Daoy (cell line): ENCODE measurements around the gene TRERF1. TPM values are rescaled to one million over a fixed set of nuclear protein-coding genes. Genes with fewer than 3 reads are reported as not detected.

Source experiments
- DNase-seq: peaks from one replicate; pipeline ENCODE4 v3.0.0-alpha.2; 2015; ENCODE audit warnings: low read depth
- total RNA-seq: library from RNA; depleted of rRNA; stranded (reverse); fragments of >200 nt; shearing (Covaris generic); gene quantifications from 2 replicates; pipeline ENCODE4 v1.2.3, GENCODE V29; 2014

Gene TRERF1
- total RNA-seq, 1 experiment from 2014 or later, result 3.8 TPM

GRCh38 chr6:42275376-42276033 is 176.2 kb downstream of the TRERF1 start:
- DNase-seq, result no peak

DNA sequence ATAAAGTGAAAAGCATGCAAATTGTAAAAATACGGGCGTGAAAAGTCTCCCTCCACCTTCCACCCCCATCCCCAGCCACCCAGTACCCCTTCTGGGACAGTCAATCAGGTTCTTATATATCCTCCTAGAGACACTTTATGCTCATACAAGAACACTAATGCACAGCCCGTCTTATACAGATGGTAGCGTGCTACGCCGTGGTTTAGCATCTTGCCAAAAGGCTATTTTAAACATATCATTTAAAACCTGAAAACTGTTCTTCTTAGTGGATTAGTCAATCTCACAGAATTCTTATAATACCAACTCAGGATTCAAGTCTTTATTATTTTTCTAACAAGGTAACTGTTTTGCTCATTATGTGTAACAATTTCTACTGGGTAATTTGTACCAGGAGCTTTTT is 176.8 kb downstream of the TRERF1 start:
- no peak for DNase-seq

DNA sequence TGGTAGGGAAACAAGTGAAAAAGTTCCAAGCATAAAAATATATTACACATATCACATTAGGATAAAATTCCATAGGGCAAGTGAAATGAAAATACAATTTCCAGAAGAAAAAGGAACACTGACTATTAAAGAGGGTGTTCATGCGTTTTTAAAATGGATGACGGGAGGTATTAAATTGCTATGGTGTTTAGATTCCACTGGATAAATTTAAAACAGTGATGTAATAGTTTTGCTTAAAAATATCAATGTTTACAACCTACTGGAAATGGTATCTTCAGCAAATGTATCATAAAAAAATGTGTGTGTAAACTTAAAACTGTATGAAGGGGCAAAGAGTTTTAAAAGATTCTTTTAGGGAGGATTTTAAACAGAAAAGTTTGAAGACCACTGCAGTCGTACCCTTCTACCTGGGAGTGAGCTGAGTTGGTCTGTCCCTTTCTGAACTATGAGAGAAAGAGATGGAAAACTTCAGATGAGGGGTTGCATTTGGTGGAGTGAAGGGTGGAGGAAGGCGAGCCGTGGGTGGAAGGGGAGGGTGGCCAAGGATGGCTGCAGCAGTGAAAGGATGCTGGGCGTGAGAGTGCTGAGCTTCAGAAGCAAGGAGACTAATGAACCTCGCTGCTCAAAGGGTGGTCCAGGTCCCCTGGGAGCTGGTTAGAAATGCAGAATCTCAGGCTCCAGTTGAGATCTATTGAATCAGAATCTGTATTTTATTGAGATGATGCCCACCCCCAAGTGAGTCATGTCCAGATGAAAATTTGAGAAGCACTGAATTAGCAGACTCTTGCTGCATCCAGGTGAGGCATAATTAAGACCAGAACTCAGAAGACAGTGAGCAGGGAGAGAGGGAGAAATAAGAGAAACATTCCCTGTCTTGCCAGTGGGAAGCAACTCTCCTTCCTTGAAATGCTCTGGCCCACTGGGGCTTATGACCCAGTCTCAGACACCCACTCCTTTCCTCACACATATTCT is 179.6 kb downstream of the TRERF1 start:
- DNase-seq, result no peak

DNA sequence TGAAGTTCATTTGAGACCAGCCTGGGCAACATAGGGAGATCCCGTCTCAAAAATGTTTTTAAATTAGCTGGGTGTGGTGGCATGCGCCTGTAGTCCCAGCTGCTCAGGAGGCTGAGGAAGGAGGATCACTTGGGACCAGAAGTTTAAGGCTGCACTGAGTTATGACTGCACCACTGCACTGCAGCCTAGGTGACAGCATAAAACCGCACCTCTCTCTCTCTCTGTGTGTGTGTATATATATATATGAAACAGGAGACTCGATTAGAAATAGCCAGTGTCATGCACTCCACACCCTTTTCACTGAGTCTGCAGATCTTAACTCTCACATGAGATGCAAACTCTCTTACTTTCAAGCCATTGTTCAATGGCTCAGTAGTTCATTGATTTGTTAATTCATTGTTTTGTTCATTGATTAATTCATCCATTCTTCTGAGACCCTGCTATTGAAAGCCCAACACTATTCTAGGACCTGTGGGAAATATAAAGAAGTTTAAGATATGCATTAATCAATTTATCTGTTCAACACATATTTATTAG is 181.7 kb downstream of the TRERF1 start:
- DNase-seq, result no peak

- no peak for DNase-seq
Observed at GRCh38 chr6:42269553-42269952, 182.2 kb downstream of the TRERF1 start.

DNA sequence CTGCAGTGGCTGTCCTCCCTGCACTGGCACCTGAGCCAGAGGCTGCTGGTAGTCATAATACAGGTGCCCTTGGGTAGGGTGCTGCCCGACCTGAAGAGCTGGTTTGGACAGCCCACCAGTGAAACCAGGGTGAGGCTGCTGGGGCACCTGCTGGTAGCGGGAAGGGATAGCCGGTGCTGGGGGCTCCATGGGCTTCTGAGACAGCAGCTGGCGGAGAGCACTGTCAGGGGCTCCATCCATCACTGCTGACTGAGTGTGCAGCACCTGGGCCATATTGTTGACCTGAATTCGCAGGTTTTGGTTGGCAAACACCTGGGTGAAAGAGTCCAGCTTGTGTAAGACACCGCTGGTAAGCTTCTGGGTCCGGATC is 182.9 kb downstream of the TRERF1 start:
- DNase-seq, result no peak

DNA sequence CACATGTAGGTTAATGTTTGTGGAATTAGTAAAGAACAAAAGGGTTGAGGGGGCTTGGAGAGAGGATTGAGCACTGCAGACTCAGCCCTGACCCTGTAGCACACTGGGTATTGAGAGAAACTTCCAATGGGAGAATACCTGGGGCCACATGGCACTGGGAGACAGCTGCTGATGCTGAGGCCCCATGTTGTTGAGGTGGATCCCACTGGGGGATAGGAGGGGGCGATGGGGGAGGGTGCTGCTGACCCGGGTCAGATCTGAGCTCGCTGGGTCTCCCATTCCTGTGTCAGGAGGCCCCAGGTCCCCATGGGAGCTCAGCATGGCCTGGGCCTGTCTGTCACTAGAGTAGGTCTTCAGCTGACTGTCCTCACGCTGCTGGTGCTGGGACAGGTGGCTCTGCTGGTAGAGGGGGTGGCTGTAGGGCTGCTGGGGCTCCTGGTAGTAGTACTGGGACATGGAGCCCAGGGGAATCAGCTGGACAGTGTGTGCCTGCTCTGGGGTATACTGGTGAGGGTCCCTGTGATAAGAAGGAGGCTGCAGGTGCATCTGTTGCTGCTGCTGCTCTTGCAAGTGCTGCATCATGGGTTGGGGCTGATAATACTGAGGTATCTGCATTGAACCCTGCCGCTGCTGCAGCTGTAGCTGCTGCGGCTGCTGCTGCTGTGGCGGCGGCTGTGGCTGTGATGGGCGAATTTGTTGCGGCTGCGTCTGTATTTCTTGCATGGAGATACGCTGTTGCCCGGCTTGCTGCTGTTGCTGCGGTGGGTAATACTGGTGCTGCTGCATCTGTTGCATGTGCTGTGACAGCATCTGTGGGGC is 183.5 kb downstream of the TRERF1 start:
- DNase-seq, result no peak

DNA sequence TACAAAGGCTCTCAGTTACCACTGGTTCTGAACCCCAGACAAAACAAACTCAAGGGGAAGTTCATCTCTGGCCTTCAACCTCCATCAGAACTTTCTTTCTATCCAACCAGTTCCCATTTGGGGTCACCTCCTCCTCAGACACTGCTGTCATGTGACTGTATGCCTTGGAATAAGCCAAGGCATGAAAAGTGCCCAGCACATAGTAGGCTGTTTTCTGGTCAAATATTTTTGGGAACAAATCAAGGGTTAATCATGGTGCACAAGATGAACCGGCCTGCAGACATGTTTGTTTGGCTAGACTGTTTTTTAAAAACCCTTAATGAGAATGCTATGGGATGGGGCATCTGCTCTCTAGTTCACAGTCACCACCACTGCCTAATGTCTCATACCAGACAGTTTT is 185.2 kb downstream of the TRERF1 start:
- DNase-seq, result no peak

- no peak for DNase-seq
Observed at GRCh38 chr6:42264852-42265390, 186.8 kb downstream of the TRERF1 start.

- DNase-seq, result no peak
Observed at GRCh38 chr6:42264162-42264851, 187.4 kb downstream of the TRERF1 start.

DNA sequence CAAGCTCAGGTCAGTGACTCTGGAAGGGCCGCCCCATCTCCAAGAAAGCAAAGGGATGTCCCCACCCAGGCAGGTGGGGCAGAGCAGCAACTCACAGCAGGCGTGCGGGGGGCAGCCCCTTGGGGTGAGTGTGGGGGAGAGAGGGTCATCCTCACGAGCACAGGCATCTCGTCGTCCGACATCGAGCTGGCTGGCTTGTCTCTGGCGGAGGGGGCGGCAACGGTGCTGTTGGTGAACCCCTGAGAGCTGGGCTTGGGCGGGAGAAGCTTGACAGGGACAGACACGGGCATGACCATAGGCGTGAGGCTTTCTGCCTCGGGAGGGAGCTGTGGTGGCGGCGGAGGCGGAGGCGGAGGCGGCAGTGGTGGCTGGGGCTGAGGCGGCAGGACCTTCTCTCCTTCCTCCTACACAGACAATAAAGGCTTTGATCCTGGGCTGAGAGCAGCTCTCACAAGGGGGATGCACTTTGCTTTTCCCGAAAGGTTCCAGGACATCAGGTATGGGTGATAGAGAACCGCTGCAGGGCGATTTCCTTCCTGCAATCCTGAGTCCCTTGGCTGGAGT is 188.5 kb downstream of the TRERF1 start:
- no peak for DNase-seq

GRCh38 chr6:42260972-42261371 is 190.8 kb downstream of the TRERF1 start:
- DNase-seq, result peak; percentile 32

- DNase-seq, result no peak
Observed at GRCh38 chr6:42260396-42260888, 191.3 kb downstream of the TRERF1 start.

DNA sequence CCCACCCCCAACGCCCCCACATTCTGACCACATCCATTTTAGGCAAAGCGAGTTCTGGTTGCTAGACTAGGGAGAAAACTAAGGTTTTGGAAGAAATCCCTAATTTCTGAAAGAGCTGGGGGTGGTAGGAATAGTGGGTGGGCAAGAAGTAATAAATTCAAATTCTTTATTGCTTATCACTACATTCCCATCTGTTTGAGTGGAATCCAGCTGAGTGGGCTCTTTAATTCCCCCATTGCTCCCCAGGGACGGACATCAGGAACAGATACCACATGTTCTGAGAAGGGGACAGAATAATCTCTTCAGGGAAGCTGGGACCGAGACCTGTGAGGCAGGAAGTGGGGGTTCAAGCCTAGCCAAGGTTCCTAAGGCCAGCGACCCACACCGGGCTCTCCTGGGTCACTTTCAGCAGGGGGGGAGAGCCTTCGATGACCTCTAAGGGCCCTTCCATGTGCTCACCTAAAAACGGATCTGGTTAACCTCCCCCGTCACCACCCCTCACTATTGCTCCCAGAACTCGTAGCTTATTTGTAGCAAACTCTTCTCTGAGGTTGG is 191.8 kb downstream of the TRERF1 start:
- no peak for DNase-seq

GRCh38 chr6:42259286-42259685 is 192.4 kb downstream of the TRERF1 start:
- no peak for DNase-seq

- no peak for DNase-seq
Observed at GRCh38 chr6:42257614-42258013, 194.1 kb downstream of the TRERF1 start.

DNA sequence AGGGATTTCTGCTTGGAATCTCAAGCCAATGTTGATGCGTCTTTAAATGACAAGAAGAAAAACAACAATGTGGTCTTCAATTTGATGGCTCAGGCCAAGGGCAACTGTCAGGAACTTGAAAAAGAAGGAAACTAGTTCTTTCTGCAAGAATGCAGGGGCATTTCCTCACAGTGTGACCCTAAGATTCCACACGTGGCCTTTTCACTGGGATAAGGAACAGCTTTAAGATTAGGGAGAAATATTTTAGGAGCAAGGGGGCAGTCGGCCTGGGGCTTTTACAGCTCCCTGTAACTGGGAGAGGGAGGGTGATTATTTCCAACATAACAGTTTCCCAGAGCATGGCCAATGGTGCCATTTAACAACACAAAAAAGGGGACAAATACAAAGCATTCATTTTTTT is 194.7 kb downstream of the TRERF1 start:
- DNase-seq, result no peak

GRCh38 chr6:42255050-42255449 is 196.7 kb downstream of the TRERF1 start:
- no peak for DNase-seq

GRCh38 chr6:42254505-42254904 is 197.2 kb downstream of the TRERF1 start:
- DNase-seq, result no peak
